T-helper 2 cell treated with Interferon-gamma antibody and Interleukin-4, amounts not matched to agents 5 μg/mL and 100 μg/mL, for 36 hours (primary cell): ENCODE results near the gene SAP30BP.
"Not testable (repeated sequence)": the region's sequence is repeated elsewhere in the genome, so short reads cannot be mapped to it uniquely, and the experiment has no call there.

Experiments used
- DNase-seq: peaks from one replicate; pipeline ENCODE4 v3.0.0; 2021; ENCODE audit warnings: low spot score
- H3K27ac Mint-ChIP-seq: one replicate; pipeline ENCODE4 v1.8.0; 2021; ENCODE audit warnings: mild to moderate bottlenecking, mixed read lengths
- H3K27me3 Mint-ChIP-seq: one replicate; pipeline ENCODE4 v1.8.0; 2021; ENCODE audit warnings: low read depth, mixed read lengths
- H3K36me3 Mint-ChIP-seq: one replicate; pipeline ENCODE4 v1.8.0; 2021; ENCODE audit warnings: low read depth, mixed read lengths
- H3K4me1 Mint-ChIP-seq: one replicate; pipeline ENCODE4 v1.8.0; 2021; ENCODE audit warnings: low read depth, mixed read lengths
- H3K4me3 Mint-ChIP-seq: one replicate; pipeline ENCODE4 v1.8.0; 2022; ENCODE audit warnings: mild to moderate bottlenecking, moderate library complexity, mixed read lengths
- H3K9me3 Mint-ChIP-seq: one replicate; pipeline ENCODE4 v1.8.0; 2021; ENCODE audit warnings: mixed read lengths

Gene SAP30BP

DNA sequence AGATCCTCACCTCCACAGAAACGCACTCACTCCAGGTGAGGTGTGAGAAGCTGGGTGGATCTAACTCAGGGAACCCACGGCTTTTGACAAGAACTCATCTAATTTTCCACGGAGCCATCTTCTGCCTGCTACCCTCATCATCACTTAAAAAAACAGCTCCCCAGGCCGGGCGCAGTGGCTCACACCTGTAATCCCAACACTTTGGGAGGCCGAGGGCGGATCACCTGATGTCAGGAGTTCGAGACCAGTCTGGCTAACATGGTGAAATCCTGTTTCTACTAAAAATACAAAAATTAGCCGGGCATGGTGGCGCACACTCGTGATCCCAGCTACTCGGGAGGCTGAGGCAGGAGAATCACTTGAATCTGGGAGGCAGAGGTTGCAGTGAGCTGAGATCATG, 29.1 kb upstream of the SAP30BP start:
- H3K4me3 Mint-ChIP-seq, H3K36me3 Mint-ChIP-seq, H3K27ac Mint-ChIP-seq, H3K9me3 Mint-ChIP-seq, DNase-seq, H3K27me3 Mint-ChIP-seq, H3K4me1 Mint-ChIP-seq: not testable (repeated sequence)

GRCh38 chr17:75638893-75639292, 28.2 kb upstream of the SAP30BP start:
- H3K27me3 Mint-ChIP-seq = no peaks in the 10 kb centered on the region
- H3K27ac Mint-ChIP-seq = no peak overlapping the region
- no peak overlapping the region for H3K4me3 Mint-ChIP-seq
- no peaks in the 10 kb centered on the region for H3K36me3 Mint-ChIP-seq
- DNase-seq = no peak
- no peaks in the 10 kb centered on the region for H3K9me3 Mint-ChIP-seq
- peaks cover under 1% of the 10 kb centered on the region for H3K4me1 Mint-ChIP-seq

DNA sequence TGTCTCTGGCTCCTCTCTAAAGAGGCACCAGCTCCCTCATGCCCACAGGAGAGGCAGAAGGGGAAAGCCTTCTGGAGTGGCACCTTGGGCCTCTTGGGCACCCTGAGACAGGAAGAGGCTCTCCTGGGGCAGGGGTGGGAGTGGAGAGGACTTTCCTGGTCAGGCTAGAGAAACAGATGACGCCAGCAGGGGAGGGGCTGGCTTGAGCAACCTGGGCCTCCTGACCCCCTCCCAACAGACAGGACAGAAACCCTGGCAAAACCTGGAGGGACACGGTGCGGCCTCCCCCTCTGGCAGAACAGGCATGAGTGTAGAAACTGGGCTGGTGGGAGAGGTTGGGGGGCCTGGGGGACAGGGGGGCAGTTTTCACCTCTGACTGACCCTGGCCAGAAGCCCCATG, 27.8 kb upstream of the SAP30BP start:
- Mint-ChIP-seq H3K27me3 (no peaks in the 10 kb centered on the region), H3K4me3 (no peak overlapping the region), H3K9me3 (no peaks in the 10 kb centered on the region), H3K36me3 (no peaks in the 10 kb centered on the region), H3K4me1 (no peaks in the 10 kb centered on the region), H3K27ac (no peak overlapping the region)
- no peak for DNase-seq

DNA sequence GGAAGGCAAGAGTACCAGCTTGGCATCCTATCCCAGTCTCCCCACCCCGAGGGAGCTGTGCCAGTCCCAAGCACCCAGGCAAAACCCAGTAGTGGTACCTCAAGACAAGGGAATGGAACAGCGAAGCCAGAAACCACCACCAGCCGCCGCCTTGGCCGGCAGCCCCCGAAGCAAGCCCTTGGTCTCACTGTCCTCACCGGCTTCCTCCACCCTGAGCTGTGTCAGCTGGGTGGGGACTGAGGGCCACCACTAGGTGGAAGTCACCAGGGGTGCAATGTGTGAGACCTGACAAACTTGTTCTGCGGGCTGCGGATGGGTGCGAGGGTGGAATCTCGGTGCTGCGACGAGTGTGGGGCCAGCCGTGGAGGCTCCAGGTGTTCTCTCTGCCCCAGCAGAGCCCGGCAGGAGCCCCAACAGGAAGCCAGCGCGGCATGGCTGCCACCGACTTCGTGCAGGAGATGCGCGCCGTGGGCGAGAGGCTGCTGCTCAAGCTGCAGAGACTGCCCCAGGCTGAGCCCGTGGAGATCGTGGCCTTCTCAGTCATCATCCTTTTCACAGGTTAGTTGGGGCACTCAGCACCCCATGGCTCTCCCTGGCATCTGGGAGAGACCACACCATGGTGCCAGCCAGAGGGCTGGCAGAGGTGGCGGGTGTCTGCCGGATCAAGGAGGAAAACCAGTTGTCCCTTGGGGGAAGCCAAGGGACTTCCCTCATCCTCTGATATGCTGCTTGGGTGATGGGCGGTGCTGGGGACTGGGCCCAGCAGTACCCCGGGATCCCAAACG, 27.2 kb upstream of the SAP30BP start:
- Mint-ChIP-seq H3K36me3 (no peaks in the 10 kb centered on the region), H3K27ac (no peak overlapping the region), H3K4me3 (no peak overlapping the region), H3K4me1 (no peaks in the 10 kb centered on the region), H3K9me3 (no peaks in the 10 kb centered on the region), H3K27me3 (no peaks in the 10 kb centered on the region)
- DNase-seq = no peak

DNA sequence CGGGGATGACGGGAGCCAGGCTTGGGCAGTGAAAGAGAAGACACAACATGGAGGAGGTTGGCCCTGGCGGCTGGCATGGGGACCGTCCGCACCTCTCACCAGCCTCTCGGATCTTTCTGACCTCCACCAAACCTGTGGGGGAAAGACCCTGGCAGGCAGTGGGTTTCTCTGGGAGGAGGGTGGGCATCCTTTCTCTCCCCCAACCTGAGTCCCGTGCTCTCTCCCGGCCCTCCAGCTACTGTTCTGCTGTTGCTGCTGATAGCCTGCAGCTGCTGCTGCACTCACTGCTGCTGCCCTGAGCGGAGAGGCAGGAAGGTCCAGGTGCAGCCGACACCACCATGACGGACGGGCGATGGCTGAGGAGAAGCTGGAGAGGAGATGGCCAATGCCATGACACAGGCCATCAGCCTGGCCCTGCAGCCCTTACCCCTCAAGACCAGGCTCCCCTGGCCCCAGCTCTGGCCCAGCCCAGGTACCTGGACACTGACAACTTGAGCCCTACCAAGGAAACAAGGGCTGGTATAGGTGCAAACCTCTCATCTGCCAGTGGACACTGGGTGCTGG, 26.5 kb upstream of the SAP30BP start:
- no peaks in the 10 kb centered on the region for H3K9me3 Mint-ChIP-seq
- H3K36me3 Mint-ChIP-seq = no peaks in the 10 kb centered on the region
- H3K27me3 Mint-ChIP-seq = no peaks in the 10 kb centered on the region
- no peak overlapping the region for H3K27ac Mint-ChIP-seq
- H3K4me1 Mint-ChIP-seq = peaks cover under 1% of the 10 kb centered on the region
- no peak for DNase-seq
- no peak overlapping the region for H3K4me3 Mint-ChIP-seq

DNA sequence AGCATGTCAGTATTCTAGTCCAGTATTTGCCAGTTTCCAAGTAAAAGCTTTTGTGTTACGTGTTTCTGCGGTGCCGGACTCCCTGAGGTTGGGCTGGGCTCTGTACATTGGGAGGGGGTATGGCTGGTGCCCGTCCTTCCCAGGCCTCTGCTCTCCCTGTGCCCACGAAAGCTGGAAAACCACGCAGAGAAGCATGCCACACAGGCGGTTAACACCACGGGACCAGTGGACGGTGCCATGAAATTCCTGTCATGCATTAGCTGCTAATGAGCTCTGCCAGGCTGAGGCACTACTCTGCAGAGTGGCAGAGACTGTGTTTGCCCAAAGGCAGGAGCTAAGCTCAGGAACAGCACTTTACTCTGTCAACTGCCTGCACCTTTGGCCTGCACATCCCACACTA, 25.8 kb upstream of the SAP30BP start:
- Mint-ChIP-seq H3K4me3 (no peak overlapping the region), H3K9me3 (no peaks in the 10 kb centered on the region), H3K36me3 (no peaks in the 10 kb centered on the region), H3K4me1 (peaks cover 8% of the 10 kb centered on the region), H3K27ac (no peak overlapping the region), H3K27me3 (no peaks in the 10 kb centered on the region)
- no peak for DNase-seq

DNA sequence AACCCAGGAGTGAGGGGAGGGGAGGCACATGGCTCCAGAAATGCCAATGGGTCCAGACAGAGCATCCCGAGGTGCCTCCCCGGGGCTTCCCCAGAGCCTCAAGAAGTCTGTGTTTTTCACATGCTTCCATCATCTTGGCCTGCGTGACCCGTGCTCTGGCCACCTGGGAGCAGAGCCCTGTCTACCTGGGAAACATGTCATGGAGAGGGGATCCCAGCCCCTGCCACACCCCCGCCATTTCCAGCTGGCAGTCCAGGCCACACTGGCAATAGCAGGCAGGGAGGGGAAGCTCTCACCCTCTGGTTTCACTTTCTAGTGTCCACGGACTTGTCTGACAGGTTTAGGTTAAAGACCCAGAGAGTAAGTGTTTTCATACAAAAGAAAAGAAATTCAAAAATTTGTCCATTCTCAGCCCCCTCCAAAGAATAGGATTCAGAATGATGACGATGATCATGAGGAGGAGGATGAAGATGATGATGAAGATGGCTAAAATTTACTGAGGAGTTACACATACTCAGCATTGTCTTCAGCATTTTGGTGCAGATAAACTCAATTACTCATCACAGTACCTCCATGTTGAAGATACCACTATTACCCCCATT, 24.9 kb upstream of the SAP30BP start:
- H3K27me3 Mint-ChIP-seq = no peaks in the 10 kb centered on the region
- no peak overlapping the region for H3K27ac Mint-ChIP-seq
- H3K4me3 Mint-ChIP-seq = no peak overlapping the region
- no peaks in the 10 kb centered on the region for H3K36me3 Mint-ChIP-seq
- peaks cover 8% of the 10 kb centered on the region for H3K4me1 Mint-ChIP-seq
- H3K9me3 Mint-ChIP-seq = no peaks in the 10 kb centered on the region
- no peak for DNase-seq

GRCh38 chr17:75642784-75643642, 24.1 kb upstream of the SAP30BP start:
- no peak for DNase-seq
- H3K27ac Mint-ChIP-seq = no peak overlapping the region
- H3K27me3 Mint-ChIP-seq = no peaks in the 10 kb centered on the region
- H3K4me3 Mint-ChIP-seq = no peak overlapping the region
- peaks cover 8% of the 10 kb centered on the region for H3K4me1 Mint-ChIP-seq
- H3K36me3 Mint-ChIP-seq = no peaks in the 10 kb centered on the region
- H3K9me3 Mint-ChIP-seq = no peaks in the 10 kb centered on the region

- H3K27me3 Mint-ChIP-seq = no peaks in the 10 kb centered on the region
- H3K4me1 Mint-ChIP-seq = peaks cover 8% of the 10 kb centered on the region
- DNase-seq = no peak
- H3K36me3 Mint-ChIP-seq = no peaks in the 10 kb centered on the region
- no peak overlapping the region for H3K4me3 Mint-ChIP-seq
- H3K9me3 Mint-ChIP-seq = no peaks in the 10 kb centered on the region
- H3K27ac Mint-ChIP-seq = no peak overlapping the region
Measured at GRCh38 chr17:75643643-75644017, 23.5 kb upstream of the SAP30BP start.

DNA sequence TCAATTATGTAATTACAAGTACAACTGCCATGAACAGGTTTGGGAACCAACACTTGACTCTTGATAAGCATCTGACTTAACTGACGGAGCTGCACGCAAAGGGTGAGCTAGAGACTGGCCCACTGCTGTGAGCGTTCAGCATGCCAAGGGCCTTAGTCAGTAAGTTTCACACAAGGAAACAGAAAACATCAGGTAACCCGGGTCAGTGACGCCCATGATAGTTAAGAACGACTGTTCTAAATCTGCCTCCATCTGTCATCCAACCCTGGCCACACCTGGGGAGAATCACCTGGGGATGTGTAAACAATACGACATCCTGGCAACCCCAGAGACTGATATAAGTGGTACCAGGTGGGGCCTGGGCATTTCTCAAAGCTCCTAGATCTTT, 21.6 kb upstream of the SAP30BP start:
- Mint-ChIP-seq H3K36me3 (no peaks in the 10 kb centered on the region), H3K4me3 (no peak overlapping the region), H3K4me1 (peaks cover 8% of the 10 kb centered on the region), H3K27ac (no peak overlapping the region), H3K9me3 (no peaks in the 10 kb centered on the region), H3K27me3 (no peaks in the 10 kb centered on the region)
- DNase-seq = no peak

DNA sequence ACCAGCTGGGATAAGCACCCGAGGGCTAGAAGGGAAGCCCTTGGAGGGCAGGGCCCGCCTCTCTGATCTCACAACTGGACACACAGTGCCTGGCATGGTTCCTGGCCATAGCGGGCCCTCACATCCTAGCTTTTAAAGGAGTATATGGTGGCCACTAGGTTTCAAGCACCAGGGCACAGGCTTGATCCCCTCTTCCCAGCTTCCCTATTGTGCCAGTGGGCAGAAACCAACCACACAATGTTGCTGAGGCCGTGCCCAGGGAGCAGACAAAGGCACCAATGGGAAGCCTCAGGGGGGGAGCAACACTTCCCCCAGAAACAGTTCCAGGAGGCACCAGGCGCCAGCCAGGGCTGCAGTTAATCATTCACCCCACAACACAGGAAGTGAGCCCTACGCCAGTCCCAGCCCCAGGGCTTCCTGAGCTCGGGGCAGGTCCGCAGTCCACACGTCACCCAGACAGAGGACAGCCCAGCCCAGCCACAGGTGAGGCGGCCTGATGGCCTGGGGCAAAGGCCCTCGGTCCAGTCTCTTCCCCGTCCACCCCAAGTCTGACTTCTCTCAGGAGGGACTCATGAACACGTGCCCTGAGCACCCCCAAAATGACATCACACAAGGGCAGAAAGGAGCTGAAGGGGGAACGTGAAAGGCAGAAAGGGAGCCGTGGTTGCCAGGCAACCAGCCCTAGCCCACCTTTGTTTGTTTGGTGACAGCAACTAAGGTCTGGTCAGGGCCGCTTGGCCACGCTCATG, 21.1 kb upstream of the SAP30BP start:
- H3K27ac Mint-ChIP-seq = peak overlapping the region; percentile 80
- peaks cover 8% of the 10 kb centered on the region for H3K4me1 Mint-ChIP-seq
- no peaks in the 10 kb centered on the region for H3K27me3 Mint-ChIP-seq
- DNase-seq = no peak
- no peaks in the 10 kb centered on the region for H3K9me3 Mint-ChIP-seq
- H3K36me3 Mint-ChIP-seq = no peaks in the 10 kb centered on the region
- H3K4me3 Mint-ChIP-seq = no peak overlapping the region

DNA sequence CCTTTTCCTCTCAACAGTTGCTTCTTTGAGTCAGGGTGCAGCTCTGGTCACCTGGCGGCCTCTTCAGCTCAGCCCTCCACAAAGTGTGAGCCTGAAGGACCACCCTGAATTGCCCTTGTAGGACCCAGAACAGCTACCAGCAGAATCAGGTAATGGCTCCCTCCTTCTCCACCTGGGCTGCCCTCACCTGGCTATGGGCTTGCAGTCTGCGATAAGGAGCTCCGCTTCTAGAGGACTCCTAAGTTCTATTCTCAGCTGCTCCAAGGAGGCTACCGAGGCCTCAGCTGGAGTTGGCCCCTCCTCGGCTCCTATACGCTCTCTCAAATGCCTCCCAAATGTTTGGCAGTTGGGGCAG, 20.5 kb upstream of the SAP30BP start:
- DNase-seq = no peak
- Mint-ChIP-seq H3K27ac (no peak overlapping the region), H3K27me3 (no peaks in the 10 kb centered on the region), H3K4me3 (no peak overlapping the region), H3K4me1 (peaks cover 8% of the 10 kb centered on the region), H3K9me3 (no peaks in the 10 kb centered on the region), H3K36me3 (no peaks in the 10 kb centered on the region)

- Mint-ChIP-seq H3K27ac (no peak overlapping the region), H3K4me3 (no peak overlapping the region), H3K36me3 (no peaks in the 10 kb centered on the region), H3K9me3 (no peaks in the 10 kb centered on the region), H3K27me3 (no peaks in the 10 kb centered on the region), H3K4me1 (peaks cover 8% of the 10 kb centered on the region)
- DNase-seq = no peak
Measured at GRCh38 chr17:75647061-75647460, 20.1 kb upstream of the SAP30BP start.
